ENCODE measurements around the gene SVIP.

- no peak for TF ChIP-seq POLR2A (IDR thresholded peaks at IDR 0.05; ENCODE audit: low read depth, low read length)
- TF ChIP-seq TAF1 (IDR thresholded peaks at IDR 0.05; ENCODE audit: borderline replicate concordance, low read depth, low read length): no peak
- no peak for TF ChIP-seq POLR2AphosphoS5 (IDR thresholded peaks at IDR 0.05; ENCODE audit: low read depth, low read length)
Observed at GRCh38 chr11:22859756-22860155, 30.2 kb upstream of the SVIP start.
